ENCODE measurements around the gene VWA5B2. TPM values are rescaled to one million over a fixed set of nuclear protein-coding genes. Genes with fewer than 3 reads are reported as not detected.

VWA5B2 gene
- total RNA-seq, 4 donors from 2014 or later = not detected

GRCh38 chr3:184240384-184241140 lies 11.2 kb downstream of the VWA5B2 start:
- TF ChIP-seq POLR2A (IDR thresholded peaks at IDR 0.05) = no peak
- TF ChIP-seq, protein P1, sequence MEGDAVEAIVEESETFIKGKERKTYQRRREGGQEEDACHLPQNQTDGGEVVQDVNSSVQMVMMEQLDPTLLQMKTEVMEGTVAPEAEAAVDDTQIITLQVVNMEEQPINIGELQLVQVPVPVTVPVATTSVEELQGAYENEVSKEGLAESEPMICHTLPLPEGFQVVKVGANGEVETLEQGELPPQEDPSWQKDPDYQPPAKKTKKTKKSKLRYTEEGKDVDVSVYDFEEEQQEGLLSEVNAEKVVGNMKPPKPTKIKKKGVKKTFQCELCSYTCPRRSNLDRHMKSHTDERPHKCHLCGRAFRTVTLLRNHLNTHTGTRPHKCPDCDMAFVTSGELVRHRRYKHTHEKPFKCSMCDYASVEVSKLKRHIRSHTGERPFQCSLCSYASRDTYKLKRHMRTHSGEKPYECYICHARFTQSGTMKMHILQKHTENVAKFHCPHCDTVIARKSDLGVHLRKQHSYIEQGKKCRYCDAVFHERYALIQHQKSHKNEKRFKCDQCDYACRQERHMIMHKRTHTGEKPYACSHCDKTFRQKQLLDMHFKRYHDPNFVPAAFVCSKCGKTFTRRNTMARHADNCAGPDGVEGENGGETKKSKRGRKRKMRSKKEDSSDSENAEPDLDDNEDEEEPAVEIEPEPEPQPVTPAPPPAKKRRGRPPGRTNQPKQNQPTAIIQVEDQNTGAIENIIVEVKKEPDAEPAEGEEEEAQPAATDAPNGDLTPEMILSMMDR (IDR thresholded peaks at IDR 0.05) = no peak
- DNase-seq (ENCODE audit: low spot score in 2 of 2) = no peak
- intact Hi-C loops (cut with DNase I; ENCODE audit: low total_unique reads) = loop anchor here (5.0 kb wide), 1 partner anchor 98 kb away; no protein-coding TSS in a partner anchor
- H3K4me3 ChIP-seq (ENCODE audit: low read depth, poor library complexity, severe bottlenecking) = no peak overlapping the region
- 70 to 85% methylated on average over 4 of the region's 4 CpGs for WGBS, 2 donors

DNA sequence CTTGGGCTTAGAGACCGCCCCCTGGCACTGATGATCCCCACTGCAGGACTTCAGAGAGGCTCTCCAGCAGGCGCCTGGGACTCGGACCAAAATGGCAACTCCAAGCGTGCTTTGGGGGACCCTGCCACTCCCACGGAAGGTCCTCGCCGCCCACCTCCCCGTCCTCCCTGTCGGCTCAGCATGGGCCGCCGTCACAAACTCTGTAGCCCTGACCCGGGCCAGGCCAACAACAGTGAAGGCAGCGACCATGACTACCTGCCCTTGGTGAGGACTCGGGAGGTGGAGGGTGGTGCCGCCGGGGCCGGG lies 11.7 kb downstream of the VWA5B2 start:
- DNase-seq (ENCODE audit: low spot score in 2 of 2) = no peak
- WGBS, 2 donors = 51 to 54% methylated on average over 9 to 14 of the region's 17 CpGs
- TF ChIP-seq, protein P1 (IDR thresholded peaks at IDR 0.05) = no peak
- no peak for TF ChIP-seq POLR2A (IDR thresholded peaks at IDR 0.05)
- no peak overlapping the region for H3K4me3 ChIP-seq (ENCODE audit: low read depth, poor library complexity, severe bottlenecking)
- intact Hi-C loops (cut with DNase I; ENCODE audit: low total_unique reads) = loop anchor here (5.0 kb wide), 1 partner anchor 99 kb away; no protein-coding TSS in a partner anchor

DNA sequence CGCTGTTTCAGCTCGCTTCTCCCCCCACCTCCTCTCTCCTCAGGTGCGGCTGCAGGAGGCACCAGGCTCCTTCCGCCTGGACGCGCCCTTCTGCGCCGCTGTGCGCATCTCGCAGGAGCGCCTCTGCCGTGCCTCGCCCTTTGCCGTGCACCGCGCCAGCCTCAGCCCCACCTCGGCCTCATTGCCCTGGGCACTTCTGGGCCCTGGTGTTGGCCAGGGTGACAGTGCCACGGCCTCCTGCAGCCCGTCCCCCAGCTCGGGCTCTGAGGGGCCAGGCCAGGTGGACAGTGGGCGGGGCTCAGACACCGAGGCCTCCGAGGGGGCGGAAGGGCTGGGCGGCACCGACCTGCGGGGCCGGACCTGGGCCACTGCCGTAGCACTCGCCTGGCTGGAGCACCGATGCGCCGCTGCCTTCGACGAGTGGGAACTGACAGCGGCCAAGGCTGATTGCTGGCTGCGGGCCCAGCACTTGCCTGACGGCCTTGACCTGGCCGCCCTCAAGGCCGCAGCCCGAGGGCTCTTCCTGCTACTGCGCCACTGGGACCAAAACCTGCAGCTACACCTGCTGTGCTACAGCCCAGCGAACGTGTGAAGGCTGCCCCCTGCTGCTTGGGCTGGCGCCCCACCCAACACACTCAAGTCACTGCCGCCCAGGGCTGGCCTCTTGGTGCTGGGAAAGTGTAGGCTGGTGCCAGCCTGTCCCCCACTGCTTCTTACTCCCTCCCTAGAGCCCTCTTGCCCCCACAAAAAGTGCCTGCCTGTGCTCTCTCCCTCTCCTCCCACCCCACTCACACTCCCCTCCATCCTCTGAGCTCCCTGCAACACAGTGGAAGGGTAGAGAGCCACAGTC lies 12.3 kb downstream of the VWA5B2 start:
- 28 to 35% methylated on average over 8 to 12 of the region's 46 CpGs for WGBS, 2 donors
- DNase-seq (ENCODE audit: low spot score in 2 of 2) = no peak
- TF ChIP-seq, protein P1 (IDR thresholded peaks at IDR 0.05) = peak in 1 of 3 donors; percentile 40
- no peak for TF ChIP-seq POLR2A (IDR thresholded peaks at IDR 0.05)
- intact Hi-C loops (cut with DNase I; ENCODE audit: low total_unique reads) = loop anchor here (5.0 kb wide), 1 partner anchor 99 kb away; no protein-coding TSS in a partner anchor
- no peak overlapping the region for H3K4me3 ChIP-seq (ENCODE audit: low read depth, poor library complexity, severe bottlenecking)

DNA sequence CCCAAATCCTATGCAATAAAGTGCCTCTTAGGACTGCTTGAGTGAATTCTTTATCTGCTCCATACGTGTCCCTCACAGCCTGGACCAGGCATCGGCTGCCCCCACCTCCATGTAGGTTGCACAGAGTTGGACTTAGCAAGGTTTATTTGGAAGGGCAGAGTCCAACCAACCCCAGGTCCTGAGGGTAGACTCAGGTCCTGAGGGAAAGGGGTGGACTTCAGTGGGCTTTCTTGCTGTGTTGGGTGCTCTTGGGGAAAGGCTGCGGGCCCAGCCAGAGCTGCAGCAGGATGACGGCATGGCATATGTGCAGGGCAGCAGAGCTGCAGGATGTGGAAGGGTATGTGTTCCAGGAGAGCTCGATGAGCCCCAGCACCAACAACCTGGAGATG lies 12.9 kb downstream of the VWA5B2 start:
- no peak for TF ChIP-seq POLR2A (IDR thresholded peaks at IDR 0.05)
- TF ChIP-seq, protein P1 (IDR thresholded peaks at IDR 0.05) = no peak
- DNase-seq (ENCODE audit: low spot score in 2 of 2) = no peak
- WGBS, 2 donors = 81 to 87% methylated on average over 5 of the region's 5 CpGs

GRCh38 chr3:184248454-184249411 lies 19.3 kb downstream of the VWA5B2 start, which contains the start of gene ALG3:
TSS of gene ALG3 (minus strand) at chr3:184248962. CDS start at chr3:184248940, 22 bp downstream.
- intact Hi-C loops (cut with DNase I; ENCODE audit: low total_unique reads) = no loop called here
- WGBS, 2 donors = 0 to 1% methylated on average over 33 to 40 of the region's 49 CpGs
- H3K4me3 ChIP-seq (ENCODE audit: low read depth, poor library complexity, severe bottlenecking) = peak within 1 kb of the TSS; percentile 71
- peak; percentile 66 to 96 for DNase-seq (ENCODE audit: low spot score in 2 of 2)
- TF ChIP-seq, protein P1 (IDR thresholded peaks at IDR 0.05) = no peak
- no peak for TF ChIP-seq POLR2A (IDR thresholded peaks at IDR 0.05)

More for the DNA sequence above, 12.9 kb downstream of the VWA5B2 start:
- intact Hi-C loops (cut with DNase I; ENCODE audit: low total_unique reads) = loop anchor here (5.0 kb wide), 1 partner anchor 100 kb away; no protein-coding TSS in a partner anchor
- H3K4me3 ChIP-seq (ENCODE audit: low read depth, poor library complexity, severe bottlenecking) = no peak overlapping the region

Data from lower leg skin (tissue), 4 donors.